Right ventricle myocardium inferior (tissue), 1 donor: Measurements from ENCODE around the gene ATP8B4. TPM values are rescaled to one million over a fixed set of nuclear protein-coding genes. Genes with fewer than 3 reads are reported as not detected.

ENCODE experiments used
- ATAC-seq: fragments of 200-7000 bp; cut with Tn5 transposase; one replicate; pipeline ENCODE4 v1.9.1; 2020; ENCODE audit warnings: mild to moderate bottlenecking, moderate library complexity
- DNase-seq: peaks from one replicate; pipeline ENCODE4 v3.0.0; 2021; ENCODE audit errors: missing footprints
- intact Hi-C: fragments of 100-400 bp; cut with DNase I; formaldehyde crosslinking; loops from one replicate; pipeline ENCODE4 v1.11.0; 2022
- total RNA-seq: library from RNA; stranded (reverse); fragmentation: NEBNext Ultra II Directional; extraction: Animal tissue kit (Norgen Biotek cat#: 25700); gene quantifications from one replicate; pipeline ENCODE4 v1.2.1, GENCODE V29; 2021
- donor health status: DM: no; HTN: yes; CAD: no; lungs with severe emphysema.

ATP8B4 gene
- total RNA-seq, 1 donor from 2014 or later = 6.1 TPM

- ATAC-seq (no peak), DNase-seq (no peak)
- intact Hi-C loops = no loop called here
Observed at GRCh38 chr15:49927189-49927861, 191.7 kb downstream of the ATP8B4 start.

GRCh38 chr15:49926740-49927139, 192.3 kb downstream of the ATP8B4 start:
- DNase-seq (no peak), ATAC-seq (no peak)
- intact Hi-C loops = no loop called here

- no peak for ATAC-seq
- no peak for DNase-seq
- intact Hi-C loops = no loop called here
Observed at GRCh38 chr15:49923671-49924070, 195.4 kb downstream of the ATP8B4 start.

- DNase-seq = no peak
- intact Hi-C loops = no loop called here
- no peak for ATAC-seq
Observed at GRCh38 chr15:49919034-49919433, 200.0 kb downstream of the ATP8B4 start.

- peak; percentile 28 for ATAC-seq
- DNase-seq = no peak
- intact Hi-C loops = no loop called here
Observed at GRCh38 chr15:49918121-49918520, 200.9 kb downstream of the ATP8B4 start.

- no peak for DNase-seq
- no peak for ATAC-seq
- intact Hi-C loops = no loop called here
Observed at GRCh38 chr15:49916998-49917397, 202.0 kb downstream of the ATP8B4 start.

- DNase-seq = no peak
- ATAC-seq = no peak
- intact Hi-C loops = no loop called here
Observed at GRCh38 chr15:49915822-49916221, 203.2 kb downstream of the ATP8B4 start.

GRCh38 chr15:49908933-49909295, 210.1 kb downstream of the ATP8B4 start:
- ATAC-seq = no peak
- DNase-seq = no peak
- intact Hi-C loops = loop anchor here (10.0 kb wide), 1 partner anchor 96 kb away; no protein-coding TSS in a partner anchor

- intact Hi-C loops = loop anchor here (10.0 kb wide), 1 partner anchor 96 kb away; no protein-coding TSS in a partner anchor
- no peak for DNase-seq
Observed at GRCh38 chr15:49908236-49908932, 210.6 kb downstream of the ATP8B4 start.

GRCh38 chr15:49906966-49907365, 212.1 kb downstream of the ATP8B4 start:
- no peak for DNase-seq
- ATAC-seq = no peak
- intact Hi-C loops = loop anchor here (10.0 kb wide), 1 partner anchor 98 kb away; no protein-coding TSS in a partner anchor

More at GRCh38 chr15:49908236-49908932, 210.6 kb downstream of the ATP8B4 start:
- no peak for ATAC-seq

GRCh38 chr15:49905221-49905620, 213.8 kb downstream of the ATP8B4 start:
- no peak for ATAC-seq
- intact Hi-C loops = loop anchor here (10.0 kb wide), 1 partner anchor 100 kb away; no protein-coding TSS in a partner anchor
- no peak for DNase-seq

- ATAC-seq = no peak
- DNase-seq = no peak
- intact Hi-C loops = loop anchor here (10.0 kb wide), 1 partner anchor 101 kb away; no protein-coding TSS in a partner anchor
Observed at GRCh38 chr15:49904296-49904695, 214.7 kb downstream of the ATP8B4 start.

- ATAC-seq (peak; percentile 92), DNase-seq (no peak)
- intact Hi-C loops = loop anchor here (10.0 kb wide), 1 partner anchor 102 kb away; no protein-coding TSS in a partner anchor
Observed at GRCh38 chr15:49902685-49903501, 216.1 kb downstream of the ATP8B4 start.

GRCh38 chr15:49901996-49902684, 216.9 kb downstream of the ATP8B4 start:
- DNase-seq (no peak), ATAC-seq (no peak)
- intact Hi-C loops = loop anchor here (10.0 kb wide), 1 partner anchor 103 kb away; no protein-coding TSS in a partner anchor

- ATAC-seq (no peak), DNase-seq (no peak)
- intact Hi-C loops = loop anchor here (10.0 kb wide), 1 partner anchor 103 kb away; no protein-coding TSS in a partner anchor
Observed at GRCh38 chr15:49901321-49901720, 217.7 kb downstream of the ATP8B4 start.

- no peak for DNase-seq
- intact Hi-C loops = loop anchor here (10.0 kb wide), 1 partner anchor 104 kb away; no protein-coding TSS in a partner anchor
- no peak for ATAC-seq
Observed at GRCh38 chr15:49900903-49901235, 218.2 kb downstream of the ATP8B4 start.

- intact Hi-C loops = loop anchor here (10.0 kb wide), 1 partner anchor 105 kb away; no protein-coding TSS in a partner anchor
- ATAC-seq (peak; percentile 48), DNase-seq (no peak)
Observed at GRCh38 chr15:49900006-49900902, 218.8 kb downstream of the ATP8B4 start.
